ENCODE measurements around the gene PTHLH. TPM values are rescaled to one million over a fixed set of nuclear protein-coding genes. Genes with fewer than 3 reads are reported as not detected.

Gene PTHLH
- total RNA-seq, 1 experiment from 2014 or later, result 5.4 TPM

DNA sequence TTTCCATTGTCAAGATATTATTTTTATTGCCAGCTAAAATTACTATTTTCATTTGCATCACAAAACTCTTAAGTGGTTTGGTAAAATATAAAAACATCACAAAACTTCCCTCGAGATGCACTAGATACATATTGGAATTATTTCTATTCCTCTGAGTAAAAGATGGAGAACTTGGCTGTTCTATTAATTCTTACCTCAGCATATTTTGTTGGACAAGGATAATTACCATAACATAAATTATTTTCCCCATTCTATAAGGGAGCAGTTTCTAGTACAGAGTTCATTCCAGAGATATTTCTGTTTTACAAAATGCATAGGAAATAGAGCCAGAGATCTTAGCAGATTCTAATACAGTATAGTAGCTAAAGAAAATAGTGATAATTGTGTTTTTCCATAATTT is 42.6 kb upstream of the PTHLH start:
- intact Hi-C loops (cut with micrococcal nuclease), result no loop called here
- TF ChIP-seq, protein P1, sequence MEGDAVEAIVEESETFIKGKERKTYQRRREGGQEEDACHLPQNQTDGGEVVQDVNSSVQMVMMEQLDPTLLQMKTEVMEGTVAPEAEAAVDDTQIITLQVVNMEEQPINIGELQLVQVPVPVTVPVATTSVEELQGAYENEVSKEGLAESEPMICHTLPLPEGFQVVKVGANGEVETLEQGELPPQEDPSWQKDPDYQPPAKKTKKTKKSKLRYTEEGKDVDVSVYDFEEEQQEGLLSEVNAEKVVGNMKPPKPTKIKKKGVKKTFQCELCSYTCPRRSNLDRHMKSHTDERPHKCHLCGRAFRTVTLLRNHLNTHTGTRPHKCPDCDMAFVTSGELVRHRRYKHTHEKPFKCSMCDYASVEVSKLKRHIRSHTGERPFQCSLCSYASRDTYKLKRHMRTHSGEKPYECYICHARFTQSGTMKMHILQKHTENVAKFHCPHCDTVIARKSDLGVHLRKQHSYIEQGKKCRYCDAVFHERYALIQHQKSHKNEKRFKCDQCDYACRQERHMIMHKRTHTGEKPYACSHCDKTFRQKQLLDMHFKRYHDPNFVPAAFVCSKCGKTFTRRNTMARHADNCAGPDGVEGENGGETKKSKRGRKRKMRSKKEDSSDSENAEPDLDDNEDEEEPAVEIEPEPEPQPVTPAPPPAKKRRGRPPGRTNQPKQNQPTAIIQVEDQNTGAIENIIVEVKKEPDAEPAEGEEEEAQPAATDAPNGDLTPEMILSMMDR (IDR thresholded peaks at IDR 0.05; ENCODE audit: unreplicated experiment), result no peak
- BruUV-seq (replicated peaks), result no TSS peak
- Mint-ChIP-seq H3K4me1 (ENCODE audit: insufficient read depth, unreplicated experiment) (no peaks in the 10 kb centered on the region), H3K9me3 (ENCODE audit: unreplicated experiment) (no peaks in the 10 kb centered on the region), H3K27ac (ENCODE audit: low read depth, unreplicated experiment) (no peak overlapping the region), H3K36me3 (ENCODE audit: insufficient read depth, unreplicated experiment) (no peaks in the 10 kb centered on the region), H3K4me3 (ENCODE audit: unreplicated experiment) (no peak overlapping the region), H3K27me3 (ENCODE audit: insufficient read depth, unreplicated experiment) (no peaks in the 10 kb centered on the region)
- ChIA-PET POLR2A (no interaction called here), CTCF (no interaction called here)
- DNase-seq (ENCODE audit: unreplicated experiment), result no peak

DNA sequence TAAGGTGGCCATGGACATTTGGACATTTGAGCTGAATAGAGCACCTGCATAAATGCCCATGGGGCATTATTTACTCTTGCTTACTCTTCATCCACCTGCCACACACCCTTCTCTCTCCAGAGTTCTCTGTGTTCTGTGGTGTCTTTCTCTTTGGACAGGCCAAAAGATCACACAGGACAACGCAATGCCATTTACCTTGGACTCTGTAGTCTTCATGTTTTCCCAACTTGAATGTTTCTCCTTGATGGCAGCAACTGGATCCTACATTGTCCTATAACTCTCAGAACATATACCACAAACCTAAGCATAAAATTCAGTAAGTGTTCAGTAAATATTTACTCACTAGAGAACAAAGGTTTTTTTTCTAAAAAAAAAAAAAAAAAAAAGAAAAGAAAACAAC is 41.7 kb upstream of the PTHLH start:
- no TSS peak for BruUV-seq (replicated peaks)
- H3K27me3 Mint-ChIP-seq (ENCODE audit: insufficient read depth, unreplicated experiment), result no peaks in the 10 kb centered on the region
- no peak overlapping the region for H3K4me3 Mint-ChIP-seq (ENCODE audit: unreplicated experiment)
- ChIA-PET POLR2A (no interaction called here), CTCF (interaction anchor here (0.6 to 0.7 kb wide), 2 partner anchors 9 to 74 kb away, joined by 3 read pairs; no protein-coding TSS in a partner anchor)
- H3K27ac Mint-ChIP-seq (ENCODE audit: low read depth, unreplicated experiment), result no peak overlapping the region
- no peak for DNase-seq (ENCODE audit: unreplicated experiment)
- intact Hi-C loops (cut with micrococcal nuclease), result no loop called here
- no peaks in the 10 kb centered on the region for H3K4me1 Mint-ChIP-seq (ENCODE audit: insufficient read depth, unreplicated experiment)
- no peaks in the 10 kb centered on the region for H3K36me3 Mint-ChIP-seq (ENCODE audit: insufficient read depth, unreplicated experiment)
- H3K9me3 Mint-ChIP-seq (ENCODE audit: unreplicated experiment), result no peaks in the 10 kb centered on the region
- TF ChIP-seq, protein P1 (IDR thresholded peaks at IDR 0.05; ENCODE audit: unreplicated experiment), result no peak

DNA sequence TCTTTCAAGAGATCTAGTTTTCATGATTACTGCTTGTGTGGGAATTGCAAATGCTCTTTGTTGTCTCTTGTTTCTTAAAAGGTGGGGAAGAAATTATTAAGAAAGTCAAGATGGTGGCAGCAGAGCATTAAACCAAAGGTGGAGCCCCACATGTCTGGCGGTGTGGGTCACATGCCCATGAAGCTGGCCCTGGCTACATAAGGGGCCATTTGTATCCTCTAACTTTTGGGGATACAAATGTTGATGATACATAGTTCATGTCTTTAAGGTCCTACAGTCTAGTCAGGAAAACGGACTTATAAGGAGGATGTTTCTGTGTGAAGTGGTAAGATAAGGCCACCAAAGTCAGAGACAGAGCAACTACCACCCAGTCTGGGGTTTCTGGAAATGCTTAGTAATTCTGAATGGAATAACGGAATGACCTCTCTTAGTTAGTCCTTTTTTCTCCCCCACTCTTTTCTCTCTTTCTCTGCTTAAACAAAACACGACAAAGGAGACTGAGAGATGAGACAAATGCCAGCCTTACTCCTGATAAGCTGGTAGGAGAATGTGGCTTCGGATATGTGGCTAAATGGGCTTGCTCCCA is 39.9 kb upstream of the PTHLH start:
- H3K27me3 Mint-ChIP-seq (ENCODE audit: insufficient read depth, unreplicated experiment), result no peaks in the 10 kb centered on the region
- no peak overlapping the region for H3K4me3 Mint-ChIP-seq (ENCODE audit: unreplicated experiment)
- no peak for DNase-seq (ENCODE audit: unreplicated experiment)
- H3K36me3 Mint-ChIP-seq (ENCODE audit: insufficient read depth, unreplicated experiment), result no peaks in the 10 kb centered on the region
- BruUV-seq (replicated peaks), result no TSS peak
- H3K27ac Mint-ChIP-seq (ENCODE audit: low read depth, unreplicated experiment), result no peak overlapping the region
- TF ChIP-seq, protein P1 (IDR thresholded peaks at IDR 0.05; ENCODE audit: unreplicated experiment), result no peak
- intact Hi-C loops (cut with micrococcal nuclease), result no loop called here
- H3K9me3 Mint-ChIP-seq (ENCODE audit: unreplicated experiment), result no peaks in the 10 kb centered on the region
- POLR2A ChIA-PET, result no interaction called here
- no peaks in the 10 kb centered on the region for H3K4me1 Mint-ChIP-seq (ENCODE audit: insufficient read depth, unreplicated experiment)
- CTCF ChIA-PET, result no interaction called here

DNA sequence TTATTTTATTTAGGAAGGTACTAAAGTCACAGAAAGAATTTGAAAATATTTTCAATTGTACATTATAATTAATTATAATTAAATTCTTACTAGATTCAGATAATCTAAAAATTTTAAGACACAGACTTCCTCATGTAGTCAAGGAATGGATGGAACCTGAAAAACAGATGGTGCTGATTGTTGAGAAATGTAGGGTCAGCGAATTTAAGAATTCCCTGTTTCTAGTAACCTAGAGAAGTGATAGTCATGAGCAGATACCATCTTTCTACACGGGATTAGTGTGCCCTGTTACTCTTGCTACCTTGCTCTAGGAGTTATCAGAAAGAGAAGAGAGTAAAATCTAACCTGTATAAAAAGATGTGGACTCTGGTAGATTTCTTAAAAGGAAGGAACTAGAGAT is 37.5 kb upstream of the PTHLH start:
- Mint-ChIP-seq H3K4me1 (ENCODE audit: insufficient read depth, unreplicated experiment) (no peaks in the 10 kb centered on the region), H3K27me3 (ENCODE audit: insufficient read depth, unreplicated experiment) (no peaks in the 10 kb centered on the region), H3K36me3 (ENCODE audit: insufficient read depth, unreplicated experiment) (no peaks in the 10 kb centered on the region), H3K9me3 (ENCODE audit: unreplicated experiment) (no peaks in the 10 kb centered on the region), H3K4me3 (ENCODE audit: unreplicated experiment) (no peak overlapping the region), H3K27ac (ENCODE audit: low read depth, unreplicated experiment) (no peak overlapping the region)
- CTCF ChIA-PET, result interaction anchor here (0.9 to 1.0 kb wide), 2 partner anchors 9 to 40 kb away, joined by 4 to 7 read pairs; no protein-coding TSS in a partner anchor
- intact Hi-C loops (cut with micrococcal nuclease), result no loop called here
- no TSS peak for BruUV-seq (replicated peaks)
- no peak for DNase-seq (ENCODE audit: unreplicated experiment)
- TF ChIP-seq, protein P1 (IDR thresholded peaks at IDR 0.05; ENCODE audit: unreplicated experiment), result no peak
- POLR2A ChIA-PET, result no interaction called here
